ENCODE data around the gene TRMT1. TPM values are rescaled to one million over a fixed set of nuclear protein-coding genes. Genes with fewer than 3 reads are reported as not detected.
A peak's percentile ranks its signal among the peaks of the same experiment; 100 is the strongest.

TRMT1 gene
- total RNA-seq, 1 experiment from 2014 or later, result 36.5 TPM

- no peak overlapping the region for H3K27ac Mint-ChIP-seq (ENCODE audit: unreplicated experiment)
- BruUV-seq (replicated peaks), result no TSS peak
- CTCF ChIA-PET, result no interaction called here
- no peaks in the 10 kb centered on the region for H3K9me3 Mint-ChIP-seq (ENCODE audit: low read depth, unreplicated experiment)
- H3K36me3 Mint-ChIP-seq (ENCODE audit: insufficient read depth, unreplicated experiment), result peaks cover 24% of the 10 kb centered on the region
- H3K4me3 Mint-ChIP-seq (ENCODE audit: low read depth, unreplicated experiment), result no peak overlapping the region
- DNase-seq, result no peak
- no peaks in the 10 kb centered on the region for H3K27me3 Mint-ChIP-seq (ENCODE audit: unreplicated experiment)
- TF ChIP-seq, protein P1, sequence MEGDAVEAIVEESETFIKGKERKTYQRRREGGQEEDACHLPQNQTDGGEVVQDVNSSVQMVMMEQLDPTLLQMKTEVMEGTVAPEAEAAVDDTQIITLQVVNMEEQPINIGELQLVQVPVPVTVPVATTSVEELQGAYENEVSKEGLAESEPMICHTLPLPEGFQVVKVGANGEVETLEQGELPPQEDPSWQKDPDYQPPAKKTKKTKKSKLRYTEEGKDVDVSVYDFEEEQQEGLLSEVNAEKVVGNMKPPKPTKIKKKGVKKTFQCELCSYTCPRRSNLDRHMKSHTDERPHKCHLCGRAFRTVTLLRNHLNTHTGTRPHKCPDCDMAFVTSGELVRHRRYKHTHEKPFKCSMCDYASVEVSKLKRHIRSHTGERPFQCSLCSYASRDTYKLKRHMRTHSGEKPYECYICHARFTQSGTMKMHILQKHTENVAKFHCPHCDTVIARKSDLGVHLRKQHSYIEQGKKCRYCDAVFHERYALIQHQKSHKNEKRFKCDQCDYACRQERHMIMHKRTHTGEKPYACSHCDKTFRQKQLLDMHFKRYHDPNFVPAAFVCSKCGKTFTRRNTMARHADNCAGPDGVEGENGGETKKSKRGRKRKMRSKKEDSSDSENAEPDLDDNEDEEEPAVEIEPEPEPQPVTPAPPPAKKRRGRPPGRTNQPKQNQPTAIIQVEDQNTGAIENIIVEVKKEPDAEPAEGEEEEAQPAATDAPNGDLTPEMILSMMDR (IDR thresholded peaks at IDR 0.05; ENCODE audit: unreplicated experiment), result no peak
- H3K4me1 Mint-ChIP-seq (ENCODE audit: low read depth, unreplicated experiment), result no peaks in the 10 kb centered on the region
- intact Hi-C loops (cut with micrococcal nuclease; ENCODE audit: unreplicated experiment), result loop anchor here (5.0 kb wide), 1 partner anchor 162 kb away; no protein-coding TSS in a partner anchor
These were observed 16.4 kb downstream of the TRMT1 start for GRCh38 chr19:13100031-13100588.

DNA sequence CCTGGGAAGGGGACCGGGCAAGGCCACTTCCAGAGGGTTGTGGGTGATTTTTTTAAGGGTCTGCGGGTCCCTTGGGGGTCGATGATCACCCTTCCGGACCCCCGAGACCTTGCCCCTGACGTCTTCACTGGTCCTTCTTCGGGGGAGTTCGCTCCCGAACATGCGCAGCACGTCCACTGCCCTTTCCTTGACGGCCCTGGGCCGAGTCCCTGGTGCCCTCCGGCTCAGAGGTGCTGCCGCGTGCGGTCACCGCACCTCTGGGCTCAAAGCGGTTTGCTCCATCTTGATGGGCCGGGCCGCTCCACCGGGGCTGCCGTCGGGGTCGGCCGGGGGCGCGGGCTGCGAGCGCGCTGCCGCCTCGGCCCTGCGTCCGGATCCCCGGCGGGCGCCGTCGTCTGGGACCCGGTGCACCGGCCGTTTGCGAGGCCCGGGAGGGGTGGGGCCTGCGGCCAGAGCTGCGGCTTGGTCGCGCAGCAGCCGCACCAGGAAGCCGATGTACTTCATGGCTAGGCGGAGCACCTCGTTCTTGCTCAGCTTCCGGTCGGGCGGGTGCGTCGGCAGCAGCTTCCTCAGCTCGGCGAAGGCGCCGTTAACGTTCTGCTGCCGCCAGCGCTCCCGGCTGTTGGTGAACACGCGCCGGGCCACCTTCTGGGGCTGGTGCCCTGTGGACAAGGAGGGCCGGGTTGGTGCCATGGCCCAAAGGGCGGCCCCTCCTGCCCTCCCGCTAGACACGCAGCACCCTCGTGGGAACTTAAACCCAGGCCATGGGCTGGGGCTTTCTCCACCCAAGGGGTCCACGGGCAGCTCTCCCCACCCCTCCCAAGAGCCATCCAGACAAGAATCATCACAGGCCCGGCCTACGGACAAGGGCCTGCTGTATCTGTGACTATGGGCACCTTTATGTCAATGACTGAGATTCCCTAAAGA is 17.2 kb downstream of the TRMT1 start:
- Mint-ChIP-seq H3K27ac (ENCODE audit: unreplicated experiment) (no peak overlapping the region), H3K9me3 (ENCODE audit: low read depth, unreplicated experiment) (no peaks in the 10 kb centered on the region), H3K27me3 (ENCODE audit: unreplicated experiment) (no peaks in the 10 kb centered on the region), H3K36me3 (ENCODE audit: insufficient read depth, unreplicated experiment) (peaks cover 24% of the 10 kb centered on the region), H3K4me3 (ENCODE audit: low read depth, unreplicated experiment) (peak overlapping the region; percentile 61), H3K4me1 (ENCODE audit: low read depth, unreplicated experiment) (no peaks in the 10 kb centered on the region)
- TF ChIP-seq, protein P1 (IDR thresholded peaks at IDR 0.05; ENCODE audit: unreplicated experiment), result no peak
- CTCF ChIA-PET, result no interaction called here
- intact Hi-C loops (cut with micrococcal nuclease; ENCODE audit: unreplicated experiment), result no loop called here
- BruUV-seq (replicated peaks), result no TSS peak
- DNase-seq, result peak; percentile 29

GRCh38 chr19:13098277-13099072 is 18.1 kb downstream of the TRMT1 start:
- DNase-seq, result peak; percentile 49
- Mint-ChIP-seq H3K27ac (ENCODE audit: unreplicated experiment) (no peak overlapping the region), H3K4me1 (ENCODE audit: low read depth, unreplicated experiment) (no peaks in the 10 kb centered on the region), H3K36me3 (ENCODE audit: insufficient read depth, unreplicated experiment) (peaks cover 24% of the 10 kb centered on the region), H3K9me3 (ENCODE audit: low read depth, unreplicated experiment) (no peaks in the 10 kb centered on the region), H3K27me3 (ENCODE audit: unreplicated experiment) (no peaks in the 10 kb centered on the region), H3K4me3 (ENCODE audit: low read depth, unreplicated experiment) (peak overlapping the region; percentile 61)
- intact Hi-C loops (cut with micrococcal nuclease; ENCODE audit: unreplicated experiment), result no loop called here
- TF ChIP-seq, protein P1 (IDR thresholded peaks at IDR 0.05; ENCODE audit: unreplicated experiment), result no peak
- CTCF ChIA-PET, result no interaction called here
- BruUV-seq (replicated peaks), result no TSS peak

DNA sequence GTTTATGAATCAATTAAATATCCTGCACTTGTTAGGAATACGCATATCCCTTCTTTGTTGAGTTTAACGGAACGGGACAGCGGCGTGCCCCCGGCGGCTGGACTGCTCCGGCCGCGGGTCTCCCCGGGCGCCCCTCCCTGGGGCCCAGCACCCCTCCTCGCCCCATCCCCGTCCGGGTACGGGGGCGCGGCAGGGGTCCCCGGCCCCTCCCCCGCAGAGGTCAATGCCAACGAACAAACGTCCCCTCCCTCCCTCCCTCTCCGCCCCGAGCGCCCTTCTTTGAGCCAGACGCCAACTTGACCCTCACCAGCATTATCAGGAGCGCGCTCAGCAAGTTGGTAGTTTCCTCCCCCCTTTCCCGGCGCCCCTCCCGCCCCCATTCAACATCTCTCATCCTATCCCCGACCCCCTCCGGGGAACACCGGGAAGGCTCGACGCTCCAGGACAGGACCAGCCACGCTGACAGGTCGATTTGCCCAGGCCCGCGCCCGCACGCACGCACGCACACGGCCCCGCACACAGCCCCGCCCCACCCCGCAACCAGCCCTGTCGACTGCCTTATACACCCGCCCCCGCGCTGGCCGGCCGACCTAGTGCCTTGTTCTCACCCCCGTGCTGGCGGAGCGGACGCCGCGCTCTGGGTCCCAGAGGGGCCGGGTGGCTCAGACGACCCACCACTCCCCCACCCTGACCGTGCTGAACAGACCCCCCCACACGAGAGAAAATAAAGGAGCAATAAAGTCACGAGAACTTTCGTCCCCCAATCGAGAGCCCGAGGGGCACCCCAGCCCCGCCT is 18.9 kb downstream of the TRMT1 start:
- BruUV-seq (replicated peaks), result no TSS peak
- TF ChIP-seq, protein P1 (IDR thresholded peaks at IDR 0.05; ENCODE audit: unreplicated experiment), result no peak
- Mint-ChIP-seq H3K27me3 (ENCODE audit: unreplicated experiment) (no peaks in the 10 kb centered on the region), H3K9me3 (ENCODE audit: low read depth, unreplicated experiment) (no peaks in the 10 kb centered on the region), H3K36me3 (ENCODE audit: insufficient read depth, unreplicated experiment) (peaks cover 24% of the 10 kb centered on the region), H3K4me1 (ENCODE audit: low read depth, unreplicated experiment) (no peaks in the 10 kb centered on the region), H3K27ac (ENCODE audit: unreplicated experiment) (no peak overlapping the region), H3K4me3 (ENCODE audit: low read depth, unreplicated experiment) (peak overlapping the region; percentile 61)
- intact Hi-C loops (cut with micrococcal nuclease; ENCODE audit: unreplicated experiment), result no loop called here
- CTCF ChIA-PET, result no interaction called here
- DNase-seq, result peak; percentile 24
